Hepatocyte (in vitro differentiated cells): ENCODE data around the gene NAIF1. TPM values are rescaled to one million over a fixed set of nuclear protein-coding genes. Genes with fewer than 3 reads are reported as not detected.
"Not testable (repeated sequence)": the region's sequence is repeated elsewhere in the genome, so short reads cannot be mapped to it uniquely, and the experiment has no call there.

Experiments used
- DNase-seq: peaks from one replicate; pipeline ENCODE4 v3.0.0-alpha.2; 2016; ENCODE audit warnings: low spot score
- H2AFZ ChIP-seq: fragments of 200-600 bp; sonication (generic); 2 replicates; pipeline ENCODE4 v1.6.0; 2016; ENCODE audit warnings: antibody characterized with exemption, mild to moderate bottlenecking
- H3K27ac ChIP-seq: fragments of 200-600 bp; sonication (generic); 2 replicates; pipeline ENCODE4 v1.5.1; 2016; ENCODE audit warnings: mild to moderate bottlenecking
- H3K27me3 ChIP-seq: fragments of 200-600 bp; sonication (generic); 2 replicates; pipeline ENCODE4 v1.6.1; 2016
- H3K36me3 ChIP-seq: fragments of 200-600 bp; sonication (generic); replicated peaks from 2 replicates; pipeline ENCODE4 v1.5.1; 2016; ENCODE audit warnings: low read depth; ENCODE audit not compliant: insufficient read depth
- H3K4me1 ChIP-seq: fragments of 200-600 bp; sonication (generic); 2 replicates; pipeline ENCODE4 v1.5.1; 2016; ENCODE audit warnings: mild to moderate bottlenecking, moderate library complexity; ENCODE audit not compliant: insufficient read depth
- H3K4me2 ChIP-seq: fragments of 200-600 bp; sonication (generic); 2 replicates; pipeline ENCODE4 v1.6.0; 2016
- H3K4me3 ChIP-seq: fragments of 200-600 bp; sonication (generic); 2 replicates; pipeline ENCODE4 v1.5.1; 2016; ENCODE audit warnings: mild to moderate bottlenecking
- H3K79me2 ChIP-seq: fragments of 200-600 bp; sonication (generic); 2 replicates; pipeline ENCODE4 v1.6.0; 2017; ENCODE audit warnings: mild to moderate bottlenecking
- H3K9me2 ChIP-seq: fragments of 200-600 bp; sonication (generic); replicated peaks from 2 replicates; pipeline ENCODE4 v1.6.0; 2017; ENCODE audit warnings: mild to moderate bottlenecking; ENCODE audit not compliant: insufficient read depth
- H3K9me3 ChIP-seq: fragments of 200-600 bp; sonication (generic); 2 replicates; pipeline ENCODE4 v1.5.1; 2016; ENCODE audit warnings: low read depth, mild to moderate bottlenecking
- H4K20me1 ChIP-seq: fragments of 200-600 bp; sonication (generic); 2 replicates; pipeline ENCODE4 v1.6.0; 2016; ENCODE audit warnings: mild to moderate bottlenecking; ENCODE audit not compliant: insufficient read depth, poor library complexity, severe bottlenecking
- EZH2 ChIP-seq: fragments of 200-600 bp; sonication (generic); IDR thresholded peaks from 2 replicates; pipeline ENCODE4 v1.6.1; 2016; ENCODE audit warnings: antibody characterized with exemption, mild to moderate bottlenecking, borderline replicate concordance
- EZH2phosphoT487 ChIP-seq: fragments of 200-600 bp; sonication (generic); IDR thresholded peaks from one replicate; pipeline ENCODE4 v1.6.1; 2018; ENCODE audit warnings: antibody characterized with exemption, mild to moderate bottlenecking, low read depth, moderate library complexity; ENCODE audit not compliant: unreplicated experiment, severe bottlenecking
- WGBS: methylation state at CpG from one replicate; pipeline ENCODE4 v1.1.6; 2016; ENCODE audit warnings: low lambda C conversion rate; ENCODE audit errors: missing lambda C conversion rate; 5-methylcytosine and 5-hydroxymethylcytosine counted together
- polyA plus RNA-seq: library from polyadenylated mRNA; unstranded; fragments of >200 nt; fragmentation: Nextera tagmentation; extraction: Ambion mirVana; gene quantifications from 2 replicates; pipeline ENCODE4 v1.2.1, GENCODE V29; 2016
- total RNA-seq: library from RNA; depleted of rRNA; stranded (reverse); fragments of >200 nt; gene quantifications from 2 replicates; pipeline ENCODE4 v1.2.3, GENCODE V29; 2014
- TF ChIP-seq, protein P1 (sequence below): fragments of 200-600 bp; sonication (generic); IDR thresholded peaks from 2 replicates; pipeline ENCODE4 v1.5.1; 2016; ENCODE audit warnings: antibody characterized with exemption, mild to moderate bottlenecking; ENCODE audit not compliant: poor library complexity

NAIF1 gene
- total and polyA plus RNA-seq, 2 experiments from 2014 or later, result 8.0 to 10.3 TPM

- 83% methylated on average over 29 of the region's 29 CpGs for WGBS
- Histone ChIP-seq H3K4me1 (peaks cover 18% of the 10 kb centered on the region), H2AFZ (no peak overlapping the region), H3K9me3 (no peaks in the 10 kb centered on the region), H4K20me1 (no peaks in the 10 kb centered on the region), H3K9me2 (no peaks in the 10 kb centered on the region), H3K79me2 (peaks cover 19% of the 10 kb centered on the region), H3K27me3 (no peaks in the 10 kb centered on the region), H3K4me2 (peak overlapping the region; percentile 57), H3K27ac (peak overlapping the region; percentile 100), H3K4me3 (no peak overlapping the region), H3K36me3 (no peaks in the 10 kb centered on the region)
- TF ChIP-seq EZH2, result no peak
- no peak for TF ChIP-seq EZH2phosphoT487
- TF ChIP-seq, protein P1, sequence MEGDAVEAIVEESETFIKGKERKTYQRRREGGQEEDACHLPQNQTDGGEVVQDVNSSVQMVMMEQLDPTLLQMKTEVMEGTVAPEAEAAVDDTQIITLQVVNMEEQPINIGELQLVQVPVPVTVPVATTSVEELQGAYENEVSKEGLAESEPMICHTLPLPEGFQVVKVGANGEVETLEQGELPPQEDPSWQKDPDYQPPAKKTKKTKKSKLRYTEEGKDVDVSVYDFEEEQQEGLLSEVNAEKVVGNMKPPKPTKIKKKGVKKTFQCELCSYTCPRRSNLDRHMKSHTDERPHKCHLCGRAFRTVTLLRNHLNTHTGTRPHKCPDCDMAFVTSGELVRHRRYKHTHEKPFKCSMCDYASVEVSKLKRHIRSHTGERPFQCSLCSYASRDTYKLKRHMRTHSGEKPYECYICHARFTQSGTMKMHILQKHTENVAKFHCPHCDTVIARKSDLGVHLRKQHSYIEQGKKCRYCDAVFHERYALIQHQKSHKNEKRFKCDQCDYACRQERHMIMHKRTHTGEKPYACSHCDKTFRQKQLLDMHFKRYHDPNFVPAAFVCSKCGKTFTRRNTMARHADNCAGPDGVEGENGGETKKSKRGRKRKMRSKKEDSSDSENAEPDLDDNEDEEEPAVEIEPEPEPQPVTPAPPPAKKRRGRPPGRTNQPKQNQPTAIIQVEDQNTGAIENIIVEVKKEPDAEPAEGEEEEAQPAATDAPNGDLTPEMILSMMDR, result no peak
- no peak for DNase-seq
Observed at GRCh38 chr9:128114326-128115186, 47.4 kb upstream of the NAIF1 start.

- WGBS, result 93% methylated on average over 12 of the region's 12 CpGs
- Histone ChIP-seq H3K9me2 (no peaks in the 10 kb centered on the region), H3K4me3 (no peak overlapping the region)
Observed at GRCh38 chr9:128113526-128114325, 46.6 kb upstream of the NAIF1 start.

GRCh38 chr9:128111726-128112125 is 44.6 kb upstream of the NAIF1 start:
- not testable (repeated sequence) for H2AFZ ChIP-seq, H3K9me3 ChIP-seq, DNase-seq, H3K4me3 ChIP-seq, H3K4me2 ChIP-seq, H3K27ac ChIP-seq, H3K27me3 ChIP-seq, H3K9me2 ChIP-seq, H4K20me1 ChIP-seq, H3K36me3 ChIP-seq
- peaks cover 27% of the 10 kb centered on the region for H3K79me2 ChIP-seq
- WGBS, result 88% methylated on average over 12 of the region's 12 CpGs
- H3K4me1 ChIP-seq, result peaks cover 18% of the 10 kb centered on the region

More at GRCh38 chr9:128113526-128114325, 46.6 kb upstream of the NAIF1 start:
- no peaks in the 10 kb centered on the region for H3K9me3 ChIP-seq
- H3K79me2 ChIP-seq, result peaks cover 20% of the 10 kb centered on the region
- DNase-seq, result no peak
- H3K27me3 ChIP-seq, result no peaks in the 10 kb centered on the region
- peak overlapping the region; percentile 100 for H3K27ac ChIP-seq
- peak overlapping the region; percentile 57 for H3K4me2 ChIP-seq
- peaks cover 18% of the 10 kb centered on the region for H3K4me1 ChIP-seq
- no peaks in the 10 kb centered on the region for H4K20me1 ChIP-seq
- no peaks in the 10 kb centered on the region for H3K36me3 ChIP-seq
- no peak for TF ChIP-seq EZH2
- TF ChIP-seq, protein P1, result no peak
- no peak for TF ChIP-seq EZH2phosphoT487
- H2AFZ ChIP-seq, result no peak overlapping the region
